DND-41 (cell line): ENCODE data around the gene TMEM69.

Source experiments
- EZH2 ChIP-seq: IDR thresholded peaks from 3 replicates; pipeline ENCODE4 v1.6.1; 2012; ENCODE audit warnings: borderline replicate concordance, low read depth, mild to moderate bottlenecking, moderate library complexity, low read length, inconsistent platforms; ENCODE audit not compliant: severe bottlenecking
- TF ChIP-seq, protein P1 (sequence below): IDR thresholded peaks from 2 replicates; pipeline ENCODE4 v1.5.1; 2012; ENCODE audit warnings: borderline replicate concordance, low read length, moderate library complexity, mild to moderate bottlenecking; ENCODE audit not compliant: poor library complexity, severe bottlenecking; ENCODE audit errors: extremely low read depth

DNA sequence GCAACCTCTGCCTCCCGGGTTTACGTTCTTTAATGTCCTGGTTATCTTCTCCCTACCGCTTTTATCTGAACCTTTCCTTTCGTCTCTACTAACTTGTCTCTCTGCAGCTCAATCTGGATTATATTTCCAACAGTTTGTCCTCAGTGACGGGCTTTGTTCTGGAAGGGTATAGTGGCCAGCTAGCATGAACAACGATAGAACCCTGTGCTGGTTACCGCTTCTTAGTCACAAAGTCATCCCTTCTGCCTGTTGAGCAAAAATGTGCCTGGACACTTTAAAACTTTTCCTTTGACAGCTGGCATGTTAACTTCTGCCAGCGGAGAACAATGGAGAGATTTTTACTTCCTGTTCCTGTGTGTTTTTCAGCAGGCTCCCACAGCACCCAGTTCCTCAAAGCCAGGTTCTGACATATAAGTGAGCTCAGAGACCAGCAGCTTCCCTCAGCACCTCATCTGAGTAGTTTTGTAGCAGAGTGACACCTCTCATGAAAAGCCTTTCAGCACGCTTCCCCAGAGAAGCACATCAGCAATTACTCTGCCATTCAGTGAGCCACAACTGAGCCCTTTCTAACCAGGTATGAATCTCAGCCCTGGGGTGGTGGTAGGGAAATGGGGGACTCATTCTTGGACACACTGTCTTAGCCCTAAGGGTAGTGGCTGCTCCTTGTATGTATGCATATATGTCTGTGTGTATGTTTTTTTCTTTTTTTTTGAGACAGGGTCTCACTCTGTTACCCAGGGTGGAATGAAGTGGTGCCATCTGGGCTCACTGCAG, 40.5 kb upstream of the TMEM69 start:
- TF ChIP-seq, protein P1, sequence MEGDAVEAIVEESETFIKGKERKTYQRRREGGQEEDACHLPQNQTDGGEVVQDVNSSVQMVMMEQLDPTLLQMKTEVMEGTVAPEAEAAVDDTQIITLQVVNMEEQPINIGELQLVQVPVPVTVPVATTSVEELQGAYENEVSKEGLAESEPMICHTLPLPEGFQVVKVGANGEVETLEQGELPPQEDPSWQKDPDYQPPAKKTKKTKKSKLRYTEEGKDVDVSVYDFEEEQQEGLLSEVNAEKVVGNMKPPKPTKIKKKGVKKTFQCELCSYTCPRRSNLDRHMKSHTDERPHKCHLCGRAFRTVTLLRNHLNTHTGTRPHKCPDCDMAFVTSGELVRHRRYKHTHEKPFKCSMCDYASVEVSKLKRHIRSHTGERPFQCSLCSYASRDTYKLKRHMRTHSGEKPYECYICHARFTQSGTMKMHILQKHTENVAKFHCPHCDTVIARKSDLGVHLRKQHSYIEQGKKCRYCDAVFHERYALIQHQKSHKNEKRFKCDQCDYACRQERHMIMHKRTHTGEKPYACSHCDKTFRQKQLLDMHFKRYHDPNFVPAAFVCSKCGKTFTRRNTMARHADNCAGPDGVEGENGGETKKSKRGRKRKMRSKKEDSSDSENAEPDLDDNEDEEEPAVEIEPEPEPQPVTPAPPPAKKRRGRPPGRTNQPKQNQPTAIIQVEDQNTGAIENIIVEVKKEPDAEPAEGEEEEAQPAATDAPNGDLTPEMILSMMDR: no peak
- no peak for TF ChIP-seq EZH2
